ENCODE data around the gene SCYGR6. TPM values are rescaled to one million over a fixed set of nuclear protein-coding genes. Genes with fewer than 3 reads are reported as not detected.

The SCYGR6 gene
- total RNA-seq, 1 donor from 2014 or later = not detected

DNA sequence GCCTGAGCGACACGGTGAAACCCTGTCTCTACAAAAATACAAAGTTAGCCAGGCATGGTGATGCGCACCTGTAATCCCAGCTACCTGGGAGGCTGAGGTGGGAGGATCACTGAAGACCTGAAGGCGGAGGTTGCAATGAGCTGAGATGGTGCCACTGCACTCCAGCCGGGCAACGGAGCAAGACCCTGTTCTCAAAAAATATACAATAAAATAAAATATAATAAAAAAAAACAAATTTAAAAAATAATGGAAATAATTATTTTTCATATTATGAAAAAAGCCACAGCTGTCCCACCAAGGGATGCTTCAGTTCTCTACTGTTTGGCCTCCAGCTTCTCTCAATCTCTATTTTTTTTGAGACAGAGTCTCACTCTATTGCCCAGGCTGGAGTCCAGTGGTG is 17.2 kb downstream of the SCYGR6 start:
- Mint-ChIP-seq H3K4me3 (no peak overlapping the region), H3K4me1 (no peaks in the 10 kb centered on the region), H3K36me3 (ENCODE audit: low read depth) (no peaks in the 10 kb centered on the region), H3K27me3 (ENCODE audit: low read depth) (peaks cover 2% of the 10 kb centered on the region), H3K27ac (ENCODE audit: unreplicated experiment) (no peak overlapping the region), H3K9me3 (no peaks in the 10 kb centered on the region)
- DNase-seq (ENCODE audit: low read depth, low spot score) = no peak
- TF ChIP-seq CTCF (conservative IDR thresholded peaks at IDR 0.05) = no peak

DNA sequence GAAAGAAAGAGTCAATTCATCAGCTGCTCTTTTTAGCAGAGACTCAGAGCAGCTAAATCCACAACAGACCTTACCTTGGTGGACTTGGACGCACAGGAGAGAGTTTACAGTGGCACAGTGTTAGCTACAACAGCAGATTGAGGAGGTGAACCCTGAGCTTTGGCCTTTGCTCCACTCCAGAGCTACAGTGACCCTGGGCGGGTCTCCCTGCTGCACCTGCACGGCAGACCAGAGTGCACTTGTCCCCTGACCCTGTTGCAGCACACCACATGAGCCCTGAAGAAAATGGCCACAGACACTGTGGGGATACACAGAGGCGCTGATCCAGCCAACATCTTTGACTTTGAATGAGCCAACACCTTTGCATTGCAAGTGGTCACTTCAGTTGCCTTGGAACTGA is 17.7 kb downstream of the SCYGR6 start:
- Mint-ChIP-seq H3K4me1 (no peaks in the 10 kb centered on the region), H3K4me3 (no peak overlapping the region), H3K9me3 (no peaks in the 10 kb centered on the region), H3K27me3 (ENCODE audit: low read depth) (peaks cover 2% of the 10 kb centered on the region), H3K27ac (ENCODE audit: unreplicated experiment) (no peak overlapping the region), H3K36me3 (ENCODE audit: low read depth) (no peaks in the 10 kb centered on the region)
- no peak for DNase-seq (ENCODE audit: low read depth, low spot score)
- no peak for TF ChIP-seq CTCF (conservative IDR thresholded peaks at IDR 0.05)

DNA sequence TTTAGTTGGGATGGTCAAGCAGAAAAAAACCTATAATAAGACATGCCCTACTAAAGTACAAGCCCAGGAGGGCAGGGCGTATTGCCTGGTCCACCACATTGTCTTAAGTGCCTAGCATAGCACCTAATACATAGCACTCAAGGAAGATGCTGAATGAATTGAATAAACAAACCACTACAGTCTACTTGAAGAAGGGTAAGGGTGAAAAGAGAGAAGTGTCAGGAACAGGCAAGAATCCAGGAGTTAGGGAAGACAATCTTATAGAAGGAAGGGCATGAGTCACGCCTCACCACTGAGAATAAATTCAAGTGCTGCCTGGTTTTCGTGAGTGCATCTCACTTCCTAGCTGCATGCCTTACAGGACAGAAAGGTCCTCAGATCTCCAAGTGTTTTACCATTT is 20.6 kb downstream of the SCYGR6 start:
- DNase-seq (ENCODE audit: low read depth, low spot score) = no peak
- H3K4me1 Mint-ChIP-seq = no peaks in the 10 kb centered on the region
- H3K27ac Mint-ChIP-seq (ENCODE audit: unreplicated experiment) = no peak overlapping the region
- no peaks in the 10 kb centered on the region for H3K9me3 Mint-ChIP-seq
- no peaks in the 10 kb centered on the region for H3K36me3 Mint-ChIP-seq (ENCODE audit: low read depth)
- no peak overlapping the region for H3K4me3 Mint-ChIP-seq
- no peak for TF ChIP-seq CTCF (conservative IDR thresholded peaks at IDR 0.05)
- H3K27me3 Mint-ChIP-seq (ENCODE audit: low read depth) = peaks cover 2% of the 10 kb centered on the region

DNA sequence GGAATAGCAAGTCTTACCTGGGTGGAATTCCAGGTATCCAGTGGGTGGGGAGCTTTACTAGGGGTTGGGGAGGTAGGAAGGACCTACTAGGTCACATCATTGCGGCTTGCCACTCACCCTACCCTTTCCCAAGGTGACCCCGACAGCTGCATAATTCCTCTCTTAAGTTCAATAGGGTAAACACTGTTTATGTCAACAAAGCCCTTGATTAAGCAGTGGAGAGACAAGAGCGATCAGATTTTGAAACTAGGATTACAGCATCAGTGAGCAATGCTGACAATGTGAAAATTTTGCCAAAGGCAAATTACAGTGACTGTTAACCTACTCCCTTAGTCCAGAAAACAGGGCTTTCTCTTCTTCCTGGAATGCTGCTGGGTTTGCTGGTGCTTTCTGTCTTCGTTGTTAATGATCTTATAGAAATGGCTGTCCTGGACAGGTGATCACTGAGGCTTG is 21.3 kb downstream of the SCYGR6 start:
- H3K9me3 Mint-ChIP-seq = no peaks in the 10 kb centered on the region
- no peak for DNase-seq (ENCODE audit: low read depth, low spot score)
- H3K36me3 Mint-ChIP-seq (ENCODE audit: low read depth) = no peaks in the 10 kb centered on the region
- H3K4me1 Mint-ChIP-seq = no peaks in the 10 kb centered on the region
- no peak for TF ChIP-seq CTCF (conservative IDR thresholded peaks at IDR 0.05)
- H3K27me3 Mint-ChIP-seq (ENCODE audit: low read depth) = peaks cover 2% of the 10 kb centered on the region
- H3K4me3 Mint-ChIP-seq = no peak overlapping the region
- H3K27ac Mint-ChIP-seq (ENCODE audit: unreplicated experiment) = no peak overlapping the region

DNA sequence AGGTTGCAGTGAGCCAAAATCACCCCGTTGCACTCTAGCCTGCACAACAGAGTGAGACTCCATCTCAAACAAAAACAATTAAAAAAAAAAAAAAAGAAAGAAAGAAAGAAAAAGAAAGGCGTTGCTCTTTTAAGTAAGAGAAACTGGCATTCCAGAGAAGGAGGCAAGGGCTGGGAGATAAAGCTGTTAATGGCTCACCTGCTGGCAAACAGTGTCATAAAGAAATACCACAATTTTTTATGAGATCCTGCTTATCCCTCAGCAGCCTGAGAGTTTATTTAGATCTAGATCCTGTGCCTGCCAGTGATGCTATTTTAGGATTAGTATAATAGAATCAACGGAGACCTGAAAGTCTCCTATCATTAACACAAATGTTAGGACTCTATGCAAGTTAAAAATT is 23.0 kb downstream of the SCYGR6 start:
- Mint-ChIP-seq H3K27ac (ENCODE audit: unreplicated experiment) (no peak overlapping the region), H3K27me3 (ENCODE audit: low read depth) (peaks cover 2% of the 10 kb centered on the region), H3K36me3 (ENCODE audit: low read depth) (no peaks in the 10 kb centered on the region), H3K9me3 (no peaks in the 10 kb centered on the region), H3K4me3 (no peak overlapping the region), H3K4me1 (no peaks in the 10 kb centered on the region)
- no peak for DNase-seq (ENCODE audit: low read depth, low spot score)
- TF ChIP-seq CTCF (conservative IDR thresholded peaks at IDR 0.05) = no peak
